Natural killer cell treated with Interleukin-12 subunit alpha and Interleukin-12 subunit beta and Interleukin-15 and Interleukin-18, amount 100 ng/mL, for 72 hours (primary cell): ENCODE measurements around the gene MRGPRX4. TPM values are rescaled to one million over a fixed set of nuclear protein-coding genes. Genes with fewer than 3 reads are reported as not detected.
"Not testable (repeated sequence)": the region's sequence is repeated elsewhere in the genome, so short reads cannot be mapped to it uniquely, and the experiment has no call there.

Experiments
- ATAC-seq, 2 donors: fragments of 150-1000 bp; cut with Tn5 transposase in 1 of 2; sonication (Bioruptor Pico), chemical (Tn5 transposase) in 1 of 2; 2 replicates each; pipeline ENCODE4 v1.10.0; 2021
- DNase-seq: peaks from one replicate; pipeline ENCODE4 v3.0.0; 2022; ENCODE audit warnings: low spot score
- H3K27ac Mint-ChIP-seq, 2 donors: 1 replicate in 1 of 2; 2 replicates in 1 of 2; pipeline ENCODE4 v1.8.0; 2022; ENCODE audit warnings: mixed read lengths in 2 of 2, mild to moderate bottlenecking in 1 of 2, moderate library complexity in 1 of 2
- H3K27me3 Mint-ChIP-seq, 2 donors: 1 replicate in 1 of 2; 2 replicates in 1 of 2; pipeline ENCODE4 v1.8.0; 2022; ENCODE audit warnings: mixed read lengths in 2 of 2
- H3K36me3 Mint-ChIP-seq: one replicate; pipeline ENCODE4 v1.8.0; 2022; ENCODE audit warnings: mixed read lengths
- H3K4me1 Mint-ChIP-seq, 2 donors: 1 replicate in 1 of 2; 2 replicates in 1 of 2; pipeline ENCODE4 v1.8.0; 2022; ENCODE audit warnings: low read depth in 2 of 2, mixed read lengths in 2 of 2, mild to moderate bottlenecking in 1 of 2
- H3K4me3 Mint-ChIP-seq: one replicate; pipeline ENCODE4 v1.8.0; 2022; ENCODE audit warnings: mixed read lengths
- H3K9me3 Mint-ChIP-seq: 2 replicates; pipeline ENCODE4 v1.8.0; 2022; ENCODE audit warnings: mixed read lengths
- total RNA-seq, 2 donors: library from RNA; stranded (reverse); gene quantifications; one replicate each; pipeline ENCODE4 v1.2.3, GENCODE V29; 2022

MRGPRX4 gene
- total RNA-seq, 2 donors from 2014 or later, result not detected

DNA sequence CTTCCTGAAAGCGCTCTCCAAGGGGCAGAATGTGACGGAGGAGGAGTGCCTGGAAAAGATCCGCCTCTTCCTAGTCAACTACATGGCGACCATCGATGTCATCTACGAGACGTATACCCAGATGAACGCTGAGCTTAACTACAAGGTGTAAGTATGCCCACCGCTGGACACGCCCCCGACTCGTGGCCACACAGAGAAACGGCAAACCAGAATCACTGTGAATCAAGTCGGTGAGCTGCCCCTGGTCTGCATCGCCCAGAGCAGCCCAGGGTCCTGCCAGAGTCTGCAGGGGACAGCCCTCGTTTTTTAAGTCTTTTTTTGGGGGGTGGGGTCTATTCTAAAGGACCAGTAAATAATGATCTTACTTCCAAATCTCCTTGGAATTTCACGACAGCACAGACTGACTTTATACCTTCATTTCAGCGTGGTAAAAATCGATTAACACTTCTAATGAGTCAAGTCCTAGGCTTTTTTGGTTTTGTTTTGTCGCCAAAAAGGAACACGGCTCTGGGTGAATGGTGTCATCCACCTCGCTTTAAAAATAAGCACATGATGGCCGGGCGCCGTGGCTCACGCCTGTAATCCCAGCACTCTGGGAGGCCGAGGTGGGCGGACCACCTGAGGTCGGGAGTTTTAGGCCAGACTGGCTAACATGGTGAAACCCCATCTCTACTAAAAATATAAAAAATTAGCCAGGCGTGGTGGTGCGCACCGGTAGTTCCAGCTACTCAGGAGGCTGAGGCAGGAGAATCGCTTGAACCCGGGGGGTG is 17.0 kb downstream of the MRGPRX4 start:
- not testable (repeated sequence) for H3K4me1 Mint-ChIP-seq, DNase-seq, H3K9me3 Mint-ChIP-seq, H3K4me3 Mint-ChIP-seq, H3K36me3 Mint-ChIP-seq, ATAC-seq, H3K27ac Mint-ChIP-seq
- peaks cover 17 to 34% of the 10 kb centered on the region in 2 donors for H3K27me3 Mint-ChIP-seq

DNA sequence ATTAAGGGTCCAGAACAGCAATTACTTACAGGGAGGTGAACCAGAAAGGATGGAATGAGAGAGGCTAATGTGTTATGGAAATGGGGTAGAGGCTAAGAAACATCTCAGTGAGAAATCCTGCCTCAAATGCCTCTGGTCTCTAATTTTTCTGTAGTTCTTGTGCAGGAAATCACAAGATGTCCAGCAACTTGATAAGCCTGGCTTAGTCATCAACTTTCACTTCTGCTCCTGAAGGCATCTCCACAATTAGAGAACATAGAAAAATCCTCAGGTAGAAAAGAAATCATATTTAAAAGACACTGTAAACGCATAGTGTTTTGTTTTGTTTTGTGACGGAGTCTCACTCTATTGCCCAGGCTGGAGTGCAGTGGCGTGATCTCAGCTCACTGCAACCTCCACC is 18.7 kb downstream of the MRGPRX4 start:
- Mint-ChIP-seq H3K36me3 (no peaks in the 10 kb centered on the region), H3K9me3 (no peaks in the 10 kb centered on the region), H3K27ac (no peak overlapping the region), H3K27me3 (peaks cover 21 to 30% of the 10 kb centered on the region in 2 donors), H3K4me1 (no peaks in the 10 kb centered on the region), H3K4me3 (no peak overlapping the region)
- DNase-seq (no peak), ATAC-seq (no peak)

GRCh38 chr11:18193010-18193409 is 20.4 kb downstream of the MRGPRX4 start:
- ATAC-seq, result no peak
- H3K36me3 Mint-ChIP-seq, result no peaks in the 10 kb centered on the region
- H3K27me3 Mint-ChIP-seq, result peaks cover 19 to 25% of the 10 kb centered on the region in 2 donors
- H3K9me3 Mint-ChIP-seq, result no peaks in the 10 kb centered on the region
- no peak overlapping the region for H3K27ac Mint-ChIP-seq
- no peaks in the 10 kb centered on the region for H3K4me1 Mint-ChIP-seq
- no peak overlapping the region for H3K4me3 Mint-ChIP-seq
- no peak for DNase-seq

- Mint-ChIP-seq H3K27me3 (peaks cover 24 to 28% of the 10 kb centered on the region in 2 donors), H3K36me3 (no peaks in the 10 kb centered on the region), H3K4me3 (no peak overlapping the region), H3K9me3 (no peaks in the 10 kb centered on the region), H3K4me1 (no peaks in the 10 kb centered on the region), H3K27ac (no peak overlapping the region)
- ATAC-seq (peak in 1 of 2 donors; percentile 57), DNase-seq (no peak)
Observed at GRCh38 chr11:18196532-18196931, 23.9 kb downstream of the MRGPRX4 start.

DNA sequence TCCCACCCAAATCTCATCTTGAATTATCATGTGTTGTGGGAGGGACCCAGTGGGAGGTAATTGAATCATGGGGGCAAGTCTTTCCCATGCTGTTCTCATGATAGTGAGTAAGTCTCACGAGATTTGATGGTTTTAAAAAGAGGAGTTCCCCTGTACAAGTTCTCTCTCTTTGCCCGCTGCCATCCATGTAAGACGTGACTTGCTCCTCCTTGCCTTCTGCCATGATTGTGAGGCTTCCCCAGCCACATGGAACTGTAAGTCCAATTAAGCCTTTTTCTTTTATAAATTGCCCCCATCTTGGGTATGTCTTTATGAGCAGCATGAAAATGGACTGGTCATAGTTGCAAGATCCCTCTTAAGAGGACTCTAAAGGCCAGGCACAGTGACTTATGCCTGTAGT is 25.1 kb downstream of the MRGPRX4 start:
- H3K4me3 Mint-ChIP-seq, DNase-seq, H3K9me3 Mint-ChIP-seq, H3K27ac Mint-ChIP-seq, H3K36me3 Mint-ChIP-seq, ATAC-seq, H3K4me1 Mint-ChIP-seq: not testable (repeated sequence)
- peaks cover 27 to 36% of the 10 kb centered on the region in 2 donors for H3K27me3 Mint-ChIP-seq

DNA sequence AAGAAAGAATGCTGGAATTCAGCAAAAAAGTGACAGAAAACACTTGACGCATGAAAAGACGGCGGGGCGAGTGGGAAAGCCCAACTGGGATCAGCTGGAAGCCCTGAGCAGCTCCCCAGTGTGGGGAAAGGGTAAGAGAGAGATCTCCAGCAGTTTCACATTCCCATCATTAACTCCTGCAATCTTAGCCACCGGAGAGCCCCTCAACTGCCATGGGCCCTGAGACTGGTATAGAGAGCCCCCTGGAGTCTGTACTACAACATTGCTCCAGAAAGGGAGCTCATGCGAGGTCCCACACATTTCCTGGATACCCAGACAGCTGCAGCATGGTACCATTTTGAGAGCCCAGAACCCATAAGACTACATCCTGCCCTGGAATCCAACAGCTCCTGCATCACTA is 31.1 kb downstream of the MRGPRX4 start:
- Mint-ChIP-seq H3K9me3 (no peaks in the 10 kb centered on the region), H3K27me3 (peaks cover 48 to 57% of the 10 kb centered on the region in 2 donors), H3K36me3 (no peaks in the 10 kb centered on the region), H3K27ac (no peak overlapping the region), H3K4me3 (no peak overlapping the region), H3K4me1 (no peaks in the 10 kb centered on the region)
- peak in 1 of 2 donors; percentile 54 for ATAC-seq
- DNase-seq, result no peak

- Mint-ChIP-seq H3K4me1 (no peaks in the 10 kb centered on the region), H3K27me3 (peaks cover 50 to 57% of the 10 kb centered on the region in 2 donors), H3K27ac (no peak overlapping the region), H3K4me3 (no peak overlapping the region), H3K9me3 (no peaks in the 10 kb centered on the region), H3K36me3 (no peaks in the 10 kb centered on the region)
- DNase-seq (no peak), ATAC-seq (no peak)
Observed at GRCh38 chr11:18204220-18204619, 31.6 kb downstream of the MRGPRX4 start.

- no peaks in the 10 kb centered on the region for H3K9me3 Mint-ChIP-seq
- ATAC-seq (peak in 1 of 2 donors; percentile 55), DNase-seq (no peak)
- H3K27me3 Mint-ChIP-seq, result peaks cover 49 to 59% of the 10 kb centered on the region in 2 donors
- no peak overlapping the region for H3K27ac Mint-ChIP-seq
- no peak overlapping the region for H3K4me3 Mint-ChIP-seq
- H3K4me1 Mint-ChIP-seq, result no peaks in the 10 kb centered on the region
- no peaks in the 10 kb centered on the region for H3K36me3 Mint-ChIP-seq
Observed at GRCh38 chr11:18204771-18205170, 32.1 kb downstream of the MRGPRX4 start.

DNA sequence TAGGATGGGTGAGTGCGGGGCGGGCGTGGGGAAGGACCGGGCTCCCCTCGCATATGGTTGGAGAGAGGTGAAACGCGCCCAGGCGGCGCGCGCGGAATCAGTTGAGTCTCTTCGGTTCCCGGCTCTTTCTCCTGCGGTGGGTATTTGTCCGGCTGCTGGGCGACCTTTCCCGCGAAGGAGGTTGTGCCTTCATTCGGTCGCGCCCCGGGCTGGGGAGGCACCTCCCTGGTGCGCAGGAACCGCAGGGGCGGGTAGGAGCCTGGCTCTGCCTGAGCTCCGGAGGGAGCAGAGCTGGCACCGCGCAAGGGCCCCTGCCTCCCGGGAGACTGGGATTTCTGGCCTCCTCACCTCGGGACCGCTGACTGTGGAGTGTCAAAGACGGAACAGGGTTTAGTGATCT is 36.4 kb downstream of the MRGPRX4 start:
- Mint-ChIP-seq H3K9me3 (no peaks in the 10 kb centered on the region), H3K4me3 (no peak overlapping the region), H3K27ac (no peak overlapping the region), H3K4me1 (no peaks in the 10 kb centered on the region), H3K36me3 (no peaks in the 10 kb centered on the region), H3K27me3 (peaks cover 44 to 48% of the 10 kb centered on the region in 2 donors)
- peak in 1 of 2 donors; percentile 32 for ATAC-seq
- no peak for DNase-seq

GRCh38 chr11:18221274-18221876 is 48.7 kb downstream of the MRGPRX4 start:
- H3K9me3 Mint-ChIP-seq, result no peaks in the 10 kb centered on the region
- no peaks in the 10 kb centered on the region for H3K4me1 Mint-ChIP-seq
- H3K27ac Mint-ChIP-seq, result no peak overlapping the region
- no peaks in the 10 kb centered on the region for H3K36me3 Mint-ChIP-seq
- no peak for DNase-seq
- ATAC-seq, result peak; percentile 13 to 48
- H3K4me3 Mint-ChIP-seq, result no peak overlapping the region
- H3K27me3 Mint-ChIP-seq, result peaks cover 24 to 26% of the 10 kb centered on the region in 2 donors

GRCh38 chr11:18222814-18223421 is 50.3 kb downstream of the MRGPRX4 start:
- DNase-seq (no peak), ATAC-seq (peak in 1 of 2 donors; percentile 41)
- no peaks in the 10 kb centered on the region for H3K36me3 Mint-ChIP-seq
- H3K9me3 Mint-ChIP-seq, result no peaks in the 10 kb centered on the region
- H3K4me1 Mint-ChIP-seq, result no peaks in the 10 kb centered on the region
- H3K4me3 Mint-ChIP-seq, result no peak overlapping the region
- peaks cover 14 to 20% of the 10 kb centered on the region in 2 donors for H3K27me3 Mint-ChIP-seq
- H3K27ac Mint-ChIP-seq, result no peak overlapping the region
